Activated CD4-positive, CD25-positive, alpha-beta regulatory T cell (primary cell): Measurements from ENCODE around the gene SRGAP3.

Source experiments
- DNase-seq, 4 experiments: peaks; one replicate each; lab custom pipeline; 2025; lab: John Stamatoyannopoulos, UW

Gene SRGAP3

DNA sequence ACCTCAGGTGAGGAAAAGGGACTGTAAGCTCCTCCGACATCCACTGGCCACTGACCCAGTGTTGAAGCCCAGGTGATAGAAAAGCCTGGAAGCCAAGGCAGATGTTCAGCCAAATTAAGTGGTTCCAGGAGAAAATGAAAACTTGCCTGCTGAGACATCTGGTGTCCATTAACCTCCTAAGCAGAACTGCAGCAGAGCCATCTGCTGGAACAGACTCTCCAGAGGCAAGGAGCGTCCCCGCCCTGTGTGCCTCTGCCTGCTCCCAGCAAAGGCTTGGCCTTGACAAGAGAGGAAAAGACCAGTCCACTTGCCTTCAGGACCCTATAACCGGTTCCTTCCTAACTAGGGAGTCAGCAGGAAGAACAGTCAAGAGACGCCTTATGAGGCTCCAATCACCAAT lies 48.2 kb downstream of the SRGAP3 start:
- no peak for DNase-seq

- DNase-seq: no peak
These were observed 49.7 kb downstream of the SRGAP3 start for GRCh38 chr3:9199775-9200174.

- DNase-seq: no peak
These were observed 50.5 kb downstream of the SRGAP3 start for GRCh38 chr3:9198899-9199335.

- no peak for DNase-seq
These were observed 51.2 kb downstream of the SRGAP3 start for GRCh38 chr3:9198261-9198660.

- no peak for DNase-seq
These were observed 53.4 kb downstream of the SRGAP3 start for GRCh38 chr3:9196020-9196419.

DNA sequence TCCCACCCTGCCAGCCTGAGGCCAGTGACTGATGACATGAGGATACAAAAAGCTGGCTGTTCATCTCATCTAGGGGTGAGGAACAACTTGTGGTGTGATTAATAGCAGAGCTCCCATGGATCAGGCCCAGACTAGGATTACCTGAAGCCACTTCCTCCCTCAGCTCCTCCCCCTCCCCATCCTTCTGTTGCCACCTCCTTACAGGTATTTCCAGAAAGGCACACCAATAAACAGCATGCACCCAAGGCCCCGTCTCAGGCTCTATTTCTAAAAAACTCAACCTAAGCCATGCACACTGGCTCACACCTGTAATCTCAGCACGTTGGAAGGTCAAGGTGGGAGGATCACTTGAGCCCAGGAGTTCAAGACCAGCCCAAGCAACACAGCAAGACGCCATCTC lies 54.1 kb downstream of the SRGAP3 start:
- no peak for DNase-seq

DNA sequence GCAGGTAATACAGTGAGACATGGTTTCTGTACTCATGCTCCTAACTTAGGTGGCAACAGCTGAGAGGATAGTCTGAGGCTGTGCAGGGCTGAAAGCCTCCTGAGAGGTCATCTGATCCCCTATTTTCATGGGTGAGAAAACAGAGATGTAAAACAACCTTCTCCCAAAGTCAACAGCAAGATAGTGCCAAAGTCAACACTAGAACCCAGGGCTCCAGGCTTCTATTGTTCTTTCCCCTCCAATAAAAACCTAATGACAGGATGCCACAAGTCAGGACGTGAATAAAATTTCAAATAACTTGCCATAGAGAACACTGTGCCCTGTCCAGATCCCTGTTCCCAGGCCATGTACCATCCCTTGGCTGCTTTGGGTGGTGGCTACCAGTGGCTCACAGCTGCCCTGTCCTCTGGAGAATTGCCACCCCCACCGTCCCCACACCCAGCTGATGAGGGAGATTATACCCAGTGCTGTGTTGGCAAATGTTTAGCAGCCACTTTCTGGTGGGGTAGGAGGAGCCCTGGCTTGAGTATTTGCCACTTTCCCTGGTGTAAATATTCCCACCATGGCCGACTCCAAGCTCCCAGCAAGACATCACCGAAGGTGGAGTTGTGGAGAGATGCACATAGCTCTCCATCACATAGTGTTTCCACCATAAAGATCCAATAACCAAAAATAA lies 54.8 kb downstream of the SRGAP3 start:
- DNase-seq: no peak

DNA sequence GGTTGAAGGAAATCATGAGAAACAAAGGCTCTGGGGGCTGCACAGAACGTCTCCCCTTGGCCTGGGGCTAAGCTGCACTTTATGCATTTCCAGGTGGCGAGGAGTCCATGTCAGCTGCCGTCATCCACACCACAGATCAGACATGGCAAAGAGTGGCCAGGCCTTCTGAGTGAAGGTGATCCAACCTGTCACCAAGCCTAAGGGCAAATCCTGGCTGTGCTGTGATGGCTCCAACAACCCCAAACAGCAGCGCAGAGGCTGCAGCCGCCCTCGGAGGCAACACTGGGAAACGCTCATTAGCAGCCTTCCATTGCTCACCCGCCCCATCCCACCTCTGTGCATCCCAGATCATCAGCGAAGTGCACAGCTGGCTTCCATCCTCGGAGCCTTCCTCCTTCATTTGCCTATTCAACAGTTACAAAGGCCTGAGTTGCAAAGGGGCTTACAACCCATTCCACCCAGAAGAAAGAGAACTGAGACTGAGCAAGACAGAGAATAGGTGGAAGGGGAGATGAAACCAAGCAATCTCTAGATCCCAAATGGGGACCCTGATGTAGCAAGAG lies 55.7 kb downstream of the SRGAP3 start:
- no peak for DNase-seq

DNA sequence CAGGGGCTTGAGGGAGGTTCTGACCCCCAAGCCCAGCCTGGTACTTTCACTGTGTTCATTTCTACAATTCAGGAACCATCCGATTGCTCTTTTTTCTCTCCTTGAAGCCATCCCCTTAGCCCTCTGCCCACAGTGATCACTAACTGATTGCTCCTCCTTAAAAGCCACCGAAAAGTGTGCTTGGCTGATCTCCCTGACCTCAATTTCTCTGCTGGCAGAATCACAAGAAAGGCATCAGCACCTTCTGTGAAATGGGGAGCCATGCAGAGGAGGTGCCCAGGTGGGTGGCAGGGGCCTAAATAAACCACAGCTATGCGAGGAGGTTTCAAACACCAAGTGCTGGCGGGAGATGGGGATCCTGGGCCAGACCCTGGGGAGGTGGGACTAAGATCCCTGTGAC lies 56.2 kb downstream of the SRGAP3 start:
- no peak for DNase-seq

GRCh38 chr3:9192248-9193025 lies 57.0 kb downstream of the SRGAP3 start:
- DNase-seq: no peak

DNA sequence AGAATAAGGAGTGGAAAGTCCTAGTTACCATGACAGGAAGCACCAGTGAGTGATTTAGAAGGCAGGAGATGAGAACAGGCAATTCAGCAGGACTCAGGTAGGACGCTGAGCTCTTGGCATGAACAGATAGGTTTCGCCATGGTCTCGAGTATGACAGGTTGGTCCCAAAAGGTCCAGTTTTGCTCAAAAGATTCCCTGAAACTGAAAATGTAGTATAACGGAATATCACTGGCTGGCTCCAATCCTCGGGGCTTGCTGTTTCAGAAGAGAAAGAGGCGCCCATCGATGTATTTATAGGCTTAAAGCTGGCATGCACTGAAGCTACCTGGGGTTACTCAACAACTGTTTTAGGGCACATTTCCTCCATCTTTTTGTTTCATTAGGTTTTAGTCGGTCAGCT lies 59.2 kb downstream of the SRGAP3 start:
- DNase-seq: no peak

- DNase-seq: no peak
These were observed 60.9 kb downstream of the SRGAP3 start for GRCh38 chr3:9188583-9188982.

DNA sequence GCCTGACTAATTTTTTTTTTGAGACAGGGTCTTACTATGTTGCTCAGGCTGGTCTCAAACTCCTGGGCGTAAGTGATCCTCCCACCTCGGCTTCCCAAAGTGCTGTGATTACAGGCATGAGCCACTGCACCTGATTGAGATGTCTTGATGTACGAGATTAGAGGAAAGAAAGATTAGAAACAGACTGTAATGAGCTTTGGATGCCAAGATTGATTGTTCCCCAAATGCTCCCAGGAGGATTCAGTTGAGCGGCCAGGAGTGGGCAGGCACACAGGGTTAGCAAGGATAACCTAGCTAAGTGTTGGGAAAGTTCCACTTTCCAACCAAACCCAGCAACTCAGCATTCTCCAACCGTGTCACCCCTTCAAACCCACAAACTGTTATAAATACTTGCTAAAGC lies 63.7 kb downstream of the SRGAP3 start:
- no peak for DNase-seq

DNA sequence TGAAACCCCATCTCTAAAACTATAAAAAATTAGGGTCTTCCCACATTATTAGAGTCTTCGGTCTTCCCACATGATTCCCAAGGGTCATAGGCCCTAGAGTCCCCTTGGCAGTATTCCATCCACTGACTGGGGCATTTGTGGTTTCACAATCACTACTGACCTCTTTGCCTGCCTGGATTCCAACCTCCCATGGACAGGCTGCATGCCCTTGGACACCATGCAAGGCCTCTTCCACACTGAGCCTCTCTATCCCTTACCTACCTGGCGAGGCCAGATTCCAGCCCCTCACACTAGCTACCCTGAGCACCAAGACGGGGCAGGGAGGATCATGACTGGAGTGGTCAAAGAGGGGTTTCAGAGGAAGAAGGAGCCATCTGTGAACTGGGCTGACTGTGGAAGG lies 64.4 kb downstream of the SRGAP3 start:
- DNase-seq: no peak

GRCh38 chr3:9184461-9184835 lies 65.0 kb downstream of the SRGAP3 start:
- DNase-seq: no peak

DNA sequence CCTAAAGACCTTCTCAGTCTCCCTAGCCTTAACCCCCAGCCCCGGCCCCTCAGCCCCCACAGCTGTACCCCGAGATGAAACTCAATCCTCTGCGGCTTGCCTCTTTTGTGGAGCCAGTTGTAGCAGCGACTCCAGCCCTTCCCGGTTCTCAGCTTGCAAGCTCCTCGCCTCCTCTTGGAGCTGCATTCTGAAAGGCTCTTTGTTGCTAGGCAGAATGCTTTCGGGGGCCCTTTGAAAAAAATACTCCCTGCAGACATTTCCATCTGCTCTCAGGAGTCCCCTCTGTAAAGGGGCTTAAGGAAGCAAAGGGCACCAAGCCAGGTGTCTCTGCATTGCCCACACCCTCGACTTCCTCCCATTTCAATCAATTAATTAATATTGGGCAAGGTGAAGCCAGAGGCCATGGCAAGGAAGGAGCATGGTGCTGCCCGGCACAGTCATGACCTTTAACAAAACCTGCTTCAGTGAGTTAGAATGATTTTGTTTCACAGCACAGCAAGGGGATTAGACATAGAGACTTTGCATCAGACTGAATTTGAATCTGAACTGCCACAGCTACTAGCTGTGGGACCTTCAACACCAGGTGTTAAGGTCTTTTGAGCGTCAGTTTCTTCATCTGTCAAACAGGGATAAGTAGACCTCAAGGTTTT lies 65.5 kb downstream of the SRGAP3 start:
- DNase-seq: no peak

DNA sequence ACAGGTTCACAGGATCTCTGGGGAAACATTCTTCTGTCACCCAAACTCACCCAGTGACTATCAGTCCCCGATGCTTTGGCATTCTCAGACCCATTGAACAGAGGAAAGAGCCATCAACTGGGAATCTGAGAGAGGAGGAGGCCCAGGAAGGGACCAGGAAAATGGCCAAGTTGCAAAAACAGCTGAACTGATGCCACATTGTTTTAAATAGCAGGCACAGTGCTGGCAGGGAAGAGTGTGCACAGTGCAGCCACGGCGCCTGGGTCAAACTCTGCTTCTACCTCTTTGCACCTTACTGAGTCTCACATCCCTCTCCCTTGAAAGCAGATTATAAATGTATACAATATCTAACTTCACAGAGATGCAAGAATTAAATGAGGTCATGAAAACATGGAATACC lies 66.4 kb downstream of the SRGAP3 start:
- no peak for DNase-seq

- DNase-seq: no peak
These were observed 68.7 kb downstream of the SRGAP3 start for GRCh38 chr3:9180764-9181117.

DNA sequence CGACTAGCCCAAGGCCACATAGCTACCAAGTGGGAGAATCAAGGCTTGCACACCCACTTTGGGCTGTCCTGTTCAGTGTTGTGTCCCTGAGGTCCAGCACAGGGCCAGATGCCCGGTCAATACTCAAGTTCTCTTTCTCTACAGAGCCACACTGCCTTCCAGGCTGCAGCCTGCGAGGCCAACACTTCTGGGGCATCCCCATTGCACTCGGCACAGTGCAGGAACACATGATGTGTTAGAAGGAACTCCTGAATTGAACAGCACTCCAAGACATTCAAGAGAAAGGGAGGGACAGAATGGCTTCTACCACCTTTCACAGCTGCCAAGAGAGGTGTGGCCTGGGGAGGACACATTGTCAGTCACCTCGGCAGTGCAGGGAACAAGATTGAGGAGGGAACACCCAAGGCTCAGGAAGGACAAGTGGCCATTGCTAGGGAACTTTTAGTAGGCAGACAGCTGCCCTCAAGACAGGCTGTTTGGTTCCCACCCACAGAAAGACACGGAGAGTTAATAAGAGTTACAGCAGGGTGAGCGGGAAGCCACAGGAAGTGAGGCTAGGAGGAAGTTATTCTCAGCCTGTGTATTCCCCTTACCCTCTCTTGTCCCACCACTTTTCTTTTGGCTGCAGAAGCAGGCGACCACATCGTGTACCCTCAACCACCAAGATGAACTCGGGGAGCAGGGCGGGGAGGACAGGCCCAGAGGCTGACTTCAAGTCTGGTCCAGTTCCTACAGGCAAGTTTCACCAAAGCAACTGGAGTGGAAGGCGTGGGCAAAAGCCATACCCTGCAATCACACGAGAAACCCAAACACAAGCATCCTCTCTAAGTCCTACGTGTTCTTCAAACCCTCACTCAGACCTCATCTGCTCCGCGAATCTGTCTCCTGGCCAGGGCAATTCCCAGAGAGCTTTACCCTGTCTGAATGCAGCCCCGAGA lies 69.4 kb downstream of the SRGAP3 start:
- DNase-seq: no peak

- DNase-seq: no peak
These were observed 70.7 kb downstream of the SRGAP3 start for GRCh38 chr3:9178697-9179096.

DNA sequence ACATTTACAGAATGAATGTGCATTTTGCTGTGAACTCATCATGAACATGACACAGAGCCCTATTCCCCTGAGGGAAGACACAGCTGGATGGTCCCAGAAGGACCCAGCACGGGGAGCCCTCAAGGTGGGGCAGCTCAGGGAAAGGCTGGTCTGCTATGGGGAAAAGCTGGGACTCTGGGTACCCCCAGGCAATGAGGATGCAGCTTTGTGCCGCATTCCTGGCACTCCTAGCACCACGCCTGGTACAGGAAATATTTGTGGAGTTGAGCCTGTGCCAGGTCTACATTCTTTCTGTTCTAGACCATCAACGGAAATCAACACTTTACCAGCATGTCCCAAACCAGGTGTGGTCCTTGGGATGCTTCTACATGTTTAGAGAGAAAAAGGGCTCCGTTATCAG lies 74.0 kb downstream of the SRGAP3 start:
- no peak for DNase-seq

DNA sequence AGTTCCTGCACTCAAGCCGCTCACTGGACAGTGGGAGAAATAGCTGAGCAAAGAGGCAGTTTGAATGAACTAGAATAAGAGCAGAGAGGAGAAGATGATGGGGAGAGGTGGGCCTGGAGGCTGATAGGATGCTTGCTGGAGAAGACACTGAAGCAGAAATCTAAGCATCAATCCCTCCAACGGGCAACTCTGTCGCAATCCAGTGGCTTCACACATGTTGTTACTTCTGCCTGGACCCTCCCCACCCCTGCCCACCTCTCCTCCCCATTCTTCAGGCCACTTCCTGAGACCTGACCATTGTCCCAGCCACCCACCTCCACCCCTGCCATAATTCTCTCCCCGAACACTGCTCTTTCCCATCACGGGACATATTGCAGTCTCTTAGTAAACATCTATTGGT lies 76.0 kb downstream of the SRGAP3 start:
- DNase-seq: no peak
